GM21390 (cell line): ENCODE results near the gene OR6S1.
"Not testable (repeated sequence)": the region's sequence is repeated elsewhere in the genome, so short reads cannot be mapped to it uniquely, and the experiment has no call there.

ENCODE experiments used
- ATAC-seq: cut with Tn5 transposase; IDR thresholded peaks from one replicate; pipeline ENCODE4 v1.9.1; 2021; ENCODE audit not compliant: unreplicated experiment

The OR6S1 gene

DNA sequence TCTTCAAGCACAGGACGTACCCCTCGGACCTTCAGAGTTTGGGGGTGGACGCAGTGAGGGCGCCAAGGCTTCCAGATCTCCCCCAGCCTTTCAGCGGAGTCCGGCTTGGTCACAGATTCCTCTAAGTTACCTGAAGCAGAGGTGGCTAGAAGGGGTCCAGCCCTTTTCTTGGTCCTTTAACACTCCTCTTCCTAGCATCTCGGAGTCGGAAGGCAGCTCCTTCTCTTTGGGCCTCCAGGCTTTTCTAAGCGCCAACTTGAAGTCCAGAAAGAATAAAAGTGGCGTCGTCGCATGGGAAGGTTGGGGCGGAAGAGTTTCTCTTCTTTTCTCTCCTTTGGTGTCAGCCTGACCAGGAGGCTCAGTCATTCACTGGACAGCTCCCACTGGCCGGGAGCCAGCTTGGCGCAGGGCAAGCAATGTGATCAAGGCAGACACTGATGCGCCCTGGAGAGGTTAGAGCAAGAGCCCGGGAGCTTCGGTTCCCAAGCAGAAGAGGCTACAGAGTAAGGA lies 9.6 kb downstream of the OR6S1 start:
- ATAC-seq = no peak

DNA sequence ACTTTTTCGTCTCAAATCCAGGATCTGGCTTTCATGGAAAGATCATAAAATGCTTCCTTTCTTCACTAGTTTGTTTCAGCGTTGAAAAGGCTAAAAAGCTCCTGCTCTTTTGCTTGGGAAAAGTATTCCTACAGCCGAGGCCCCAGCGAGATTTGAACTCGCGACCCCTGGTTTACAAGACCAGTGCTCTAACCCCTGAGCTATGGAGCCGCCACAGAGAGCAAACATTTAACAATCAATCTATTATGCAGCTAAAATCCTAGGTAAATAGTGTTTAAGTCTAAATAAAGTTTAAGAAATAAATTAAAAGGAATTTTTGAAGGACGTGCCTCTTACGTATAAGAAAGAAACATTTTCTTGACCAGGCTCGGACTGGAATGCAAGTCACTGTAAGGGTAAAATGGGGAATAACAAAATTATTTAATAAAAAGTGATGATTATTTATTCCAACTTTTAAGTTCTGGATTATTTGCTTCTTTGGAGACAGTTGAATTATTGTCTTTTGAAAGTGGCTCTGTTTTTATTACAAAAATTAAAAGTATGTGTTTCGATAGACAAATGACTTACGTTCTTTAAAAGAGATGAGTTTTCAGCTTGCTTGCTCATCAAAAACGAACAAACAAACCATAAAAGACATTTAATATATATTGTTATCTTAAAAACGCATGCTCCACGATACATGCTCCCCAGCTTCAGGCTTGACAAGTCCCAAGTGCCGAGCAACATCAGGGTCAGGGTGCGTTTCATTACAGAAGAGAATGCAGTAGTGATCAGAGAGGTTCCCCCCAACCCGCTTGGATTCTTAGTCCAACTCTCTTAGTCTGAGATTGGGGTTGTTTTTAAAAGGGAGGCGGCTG lies 10.2 kb downstream of the OR6S1 start:
- ATAC-seq = no peak

DNA sequence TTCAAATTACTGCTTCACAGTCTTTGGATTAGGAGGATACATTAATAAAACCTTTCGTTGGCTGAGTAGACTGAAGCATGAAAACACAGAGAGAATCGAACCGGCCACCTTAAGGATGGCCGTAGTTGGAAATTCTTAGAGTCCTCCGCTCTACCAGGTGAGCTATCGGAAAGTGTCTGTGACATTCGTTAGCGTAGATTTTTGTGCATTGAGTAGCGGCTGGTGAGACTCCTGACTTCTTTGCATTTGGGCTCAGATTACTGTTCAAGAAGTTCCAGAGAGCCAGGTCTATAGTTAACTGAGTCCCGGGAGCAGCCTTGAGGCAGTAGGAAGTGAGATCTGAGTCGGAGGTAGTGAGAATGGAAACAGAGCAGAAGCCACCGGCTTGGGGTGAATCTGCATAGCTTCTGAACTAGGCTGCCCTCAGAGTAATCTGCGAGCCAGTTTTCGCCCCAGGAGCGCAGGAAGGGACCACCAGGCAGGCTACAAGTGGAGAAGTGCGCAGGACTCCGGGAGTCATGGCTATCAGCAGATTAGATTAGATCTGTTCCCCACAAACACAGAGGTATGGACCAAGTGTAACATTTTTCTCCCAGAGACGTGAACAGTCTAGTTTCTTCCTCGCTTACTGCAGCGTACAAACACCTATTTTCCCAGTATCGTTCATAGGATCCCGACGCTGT lies 11.0 kb downstream of the OR6S1 start:
- no peak for ATAC-seq

DNA sequence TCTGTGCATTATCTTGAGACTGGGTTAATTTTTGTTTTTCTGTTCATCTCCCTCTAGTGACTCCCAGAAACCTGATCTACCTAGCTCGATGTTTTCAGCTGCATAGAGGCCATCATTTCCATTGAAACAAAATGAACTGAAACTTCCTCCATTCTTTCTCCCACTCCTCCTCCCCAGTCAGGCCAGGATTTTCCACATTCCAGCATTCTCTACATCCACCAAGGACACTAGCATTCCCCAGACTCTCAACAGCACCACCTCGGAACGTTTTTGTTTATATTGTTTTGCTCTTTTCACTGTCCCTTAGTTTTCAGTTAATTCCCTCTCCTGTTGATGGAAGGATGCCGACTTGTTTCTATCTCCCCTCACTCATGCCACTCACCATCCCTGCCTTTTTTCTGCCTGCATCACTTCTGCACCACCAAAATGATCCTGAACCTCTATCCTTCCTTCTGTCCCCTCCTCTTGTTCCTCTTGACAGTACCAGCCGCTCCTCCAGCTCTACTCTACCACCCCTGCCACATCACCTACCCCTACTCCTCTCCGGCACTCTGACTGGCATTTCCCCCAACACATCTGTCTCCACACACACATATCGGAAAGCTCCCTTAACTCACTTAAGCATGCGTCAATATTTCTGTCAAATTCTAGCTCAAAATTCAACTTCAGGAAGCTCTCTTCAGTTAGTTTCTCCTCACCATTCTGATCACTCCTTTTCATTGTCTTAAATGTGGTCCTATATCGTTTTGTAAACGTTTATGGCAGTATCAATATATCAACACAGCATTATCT lies 13.2 kb downstream of the OR6S1 start:
- ATAC-seq = no peak

DNA sequence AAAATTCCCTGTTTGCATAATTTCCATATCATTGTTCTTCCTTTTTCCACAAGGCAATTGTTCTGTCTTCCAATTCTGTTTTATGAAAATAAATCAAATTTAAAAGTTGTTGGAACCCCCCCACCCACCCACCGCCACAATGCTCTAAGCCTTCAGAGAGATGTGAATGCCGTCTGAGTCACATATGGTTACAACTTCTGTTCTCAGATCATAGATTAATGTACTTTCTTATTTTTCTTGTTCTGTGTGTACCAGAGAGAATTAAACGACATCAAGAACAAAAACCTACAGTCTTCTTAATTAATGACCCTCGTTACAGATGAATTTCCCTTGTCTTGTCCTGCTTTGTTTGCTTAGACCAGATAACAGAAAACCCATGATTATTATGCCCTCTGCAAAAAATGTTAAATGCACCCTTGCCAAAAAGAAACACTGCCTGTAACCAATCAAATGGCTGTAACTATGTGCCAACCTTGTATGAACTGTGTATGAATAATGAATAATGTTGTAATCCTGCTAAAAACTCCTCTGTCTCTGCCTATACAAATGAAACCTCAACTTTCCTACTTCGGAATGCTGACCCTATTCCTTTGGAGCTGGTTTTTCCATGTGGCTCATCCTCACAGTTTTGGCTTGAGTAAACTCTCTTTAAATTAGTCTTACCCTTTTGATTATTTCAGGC lies 14.0 kb downstream of the OR6S1 start:
- no peak for ATAC-seq

DNA sequence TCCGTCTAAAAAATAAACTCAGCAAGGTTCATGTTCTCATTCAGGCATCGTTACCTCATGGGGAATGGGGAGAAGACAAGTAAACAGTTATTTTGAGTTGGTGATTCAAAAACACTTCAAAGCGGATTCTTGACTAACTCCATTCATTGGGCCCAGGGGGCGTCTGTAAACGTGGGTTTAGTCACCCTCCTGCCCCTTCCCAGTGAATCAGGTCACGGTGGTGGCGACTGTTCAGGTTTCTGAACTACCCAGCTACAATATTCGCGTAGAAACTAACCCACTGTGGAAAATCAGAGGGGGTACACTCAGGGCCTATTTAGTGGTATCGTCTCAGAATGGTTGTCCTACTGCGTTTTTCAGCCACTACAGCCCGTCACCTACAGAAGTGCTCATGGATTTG lies 15.2 kb downstream of the OR6S1 start:
- no peak for ATAC-seq

DNA sequence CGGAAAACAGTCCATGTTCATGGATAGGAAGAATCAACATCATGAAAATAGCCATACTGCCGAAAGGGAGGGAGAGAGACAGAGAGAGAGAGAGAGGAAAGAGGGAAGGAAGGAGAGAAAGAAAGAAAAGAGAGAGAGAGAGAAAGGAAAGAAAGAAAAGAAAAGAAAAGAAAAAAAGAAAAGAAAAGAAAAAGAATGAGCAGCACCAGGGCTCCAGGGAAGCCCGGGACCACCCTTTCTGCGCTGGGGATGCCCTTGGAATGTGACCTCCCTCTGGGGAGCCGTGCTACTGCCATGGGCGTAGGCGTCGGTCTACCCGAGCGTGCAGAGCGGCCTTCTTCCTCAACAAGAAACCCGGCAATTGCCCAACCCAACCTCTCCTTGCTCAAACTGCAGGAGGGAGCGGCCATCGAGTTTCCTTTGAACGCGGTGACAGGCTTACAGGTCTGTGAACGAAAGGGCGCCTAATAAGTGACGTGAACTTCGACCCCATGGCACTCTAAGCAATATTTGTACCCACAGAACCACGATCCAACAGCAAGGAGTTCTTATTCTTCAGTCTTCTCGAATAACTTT lies 16.9 kb downstream of the OR6S1 start:
- ATAC-seq = no peak

DNA sequence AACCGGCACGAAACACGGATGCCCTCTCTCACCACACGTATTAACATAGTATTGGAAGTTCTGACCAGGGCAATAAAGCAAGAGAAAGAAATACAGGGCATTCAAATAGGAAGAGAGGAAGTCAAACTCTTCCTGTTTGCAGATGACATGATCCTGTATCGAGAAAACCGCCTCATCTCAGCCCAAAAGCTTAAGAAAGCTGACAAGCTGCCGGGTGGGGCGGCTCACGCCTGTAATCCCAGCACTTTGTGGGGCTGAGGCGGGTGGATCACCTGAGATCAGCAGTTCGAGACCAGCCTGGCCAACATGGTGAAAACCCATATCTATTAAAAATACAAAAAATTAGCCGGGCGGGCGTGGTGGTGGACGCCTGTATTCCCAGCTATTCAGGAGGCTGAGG lies 17.7 kb downstream of the OR6S1 start:
- ATAC-seq = no peak

DNA sequence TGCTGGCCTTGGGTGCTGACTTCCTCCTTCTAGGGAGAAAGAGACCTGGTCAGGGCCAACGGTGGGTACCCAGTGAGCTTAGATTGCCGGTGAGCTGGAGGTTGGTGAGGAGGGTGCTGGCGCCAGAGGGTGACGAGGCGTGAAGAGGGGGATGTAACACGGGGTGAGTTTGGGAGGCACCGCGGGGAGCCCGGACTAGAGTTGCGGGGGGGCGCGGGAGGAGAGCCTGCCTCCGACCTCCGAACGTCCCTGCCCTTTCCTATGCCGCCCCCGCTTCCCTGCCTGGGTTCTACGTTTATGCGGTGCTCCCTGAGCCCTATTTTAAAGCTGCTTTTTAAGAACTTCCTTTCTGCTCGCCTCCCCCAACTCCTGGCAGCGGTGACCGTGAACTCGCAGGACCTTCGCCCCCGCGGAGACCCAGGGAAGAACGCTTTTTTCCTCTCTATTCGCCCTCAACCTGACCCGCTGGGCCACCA lies 18.6 kb downstream of the OR6S1 start:
- no peak for ATAC-seq

DNA sequence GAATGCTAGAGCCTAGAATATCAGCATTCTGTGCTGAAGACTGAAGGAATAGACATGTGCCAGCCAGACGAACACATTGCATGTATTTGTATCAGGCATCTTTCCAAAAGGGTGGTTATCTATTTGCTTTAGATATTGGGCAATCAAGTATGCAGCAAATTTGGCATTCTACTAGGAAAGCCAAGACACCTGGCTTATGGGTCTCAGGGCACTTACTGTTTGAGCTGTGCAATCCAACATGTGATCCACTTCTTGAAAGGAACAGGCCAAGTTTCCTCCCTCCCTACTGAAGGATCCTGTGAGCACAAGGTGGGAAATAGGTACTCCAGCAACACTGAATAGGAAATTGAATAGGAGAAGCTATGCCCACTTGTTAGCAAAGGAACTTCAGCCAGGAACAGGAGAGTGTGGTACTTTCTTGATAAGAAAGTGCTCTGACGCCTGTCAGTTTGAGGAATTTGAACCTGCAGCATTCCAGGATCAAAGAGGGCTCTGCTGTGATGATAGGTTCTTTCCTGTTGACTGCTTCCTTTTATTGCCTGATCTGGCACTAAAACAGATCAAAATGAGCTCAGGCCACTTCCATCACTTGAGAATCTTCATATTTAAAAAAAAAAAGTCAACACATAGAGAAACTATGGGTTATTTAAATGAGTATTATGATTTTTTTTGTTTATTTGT lies 20.6 kb downstream of the OR6S1 start:
- no peak for ATAC-seq

DNA sequence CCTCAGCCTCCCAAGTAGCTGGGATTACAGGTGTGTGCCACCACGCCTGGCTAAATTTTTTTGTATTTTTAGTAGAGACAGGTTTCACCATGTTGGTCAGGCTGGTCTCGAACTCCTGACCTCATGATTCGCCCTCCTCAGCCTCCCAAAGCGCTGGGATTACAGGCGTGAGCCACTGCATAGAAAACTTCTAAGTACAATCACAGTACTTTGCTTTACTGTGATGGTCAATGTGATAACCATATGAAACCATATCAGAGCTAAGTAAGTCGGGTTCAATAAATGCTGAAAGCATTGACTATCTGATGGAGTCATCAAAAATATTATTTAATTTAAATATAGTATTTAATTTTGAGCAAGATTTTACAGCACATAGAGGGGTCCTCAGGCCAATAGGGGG lies 21.8 kb downstream of the OR6S1 start:
- ATAC-seq = not testable (repeated sequence)

DNA sequence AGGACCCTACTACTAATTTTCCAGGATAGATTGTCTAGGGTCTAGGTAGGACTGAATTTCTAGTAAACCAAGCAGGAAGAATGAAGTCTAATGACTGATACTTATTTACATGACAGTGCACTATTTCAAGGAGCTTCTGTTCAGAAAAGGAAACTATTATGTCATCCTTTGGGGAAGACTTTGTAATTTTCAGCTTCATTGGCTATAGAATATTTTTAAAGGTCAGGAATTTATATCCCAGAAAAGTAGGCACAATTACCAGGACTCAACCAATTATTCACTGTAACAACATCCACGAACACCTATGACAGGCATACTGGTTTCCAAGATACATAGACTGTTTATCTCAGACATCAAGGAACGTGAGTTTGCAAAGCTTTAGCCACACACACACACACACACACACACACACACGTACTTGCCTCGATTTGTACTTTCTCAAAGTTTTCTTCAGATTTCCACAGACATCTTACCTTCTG lies 23.2 kb downstream of the OR6S1 start:
- ATAC-seq = no peak

DNA sequence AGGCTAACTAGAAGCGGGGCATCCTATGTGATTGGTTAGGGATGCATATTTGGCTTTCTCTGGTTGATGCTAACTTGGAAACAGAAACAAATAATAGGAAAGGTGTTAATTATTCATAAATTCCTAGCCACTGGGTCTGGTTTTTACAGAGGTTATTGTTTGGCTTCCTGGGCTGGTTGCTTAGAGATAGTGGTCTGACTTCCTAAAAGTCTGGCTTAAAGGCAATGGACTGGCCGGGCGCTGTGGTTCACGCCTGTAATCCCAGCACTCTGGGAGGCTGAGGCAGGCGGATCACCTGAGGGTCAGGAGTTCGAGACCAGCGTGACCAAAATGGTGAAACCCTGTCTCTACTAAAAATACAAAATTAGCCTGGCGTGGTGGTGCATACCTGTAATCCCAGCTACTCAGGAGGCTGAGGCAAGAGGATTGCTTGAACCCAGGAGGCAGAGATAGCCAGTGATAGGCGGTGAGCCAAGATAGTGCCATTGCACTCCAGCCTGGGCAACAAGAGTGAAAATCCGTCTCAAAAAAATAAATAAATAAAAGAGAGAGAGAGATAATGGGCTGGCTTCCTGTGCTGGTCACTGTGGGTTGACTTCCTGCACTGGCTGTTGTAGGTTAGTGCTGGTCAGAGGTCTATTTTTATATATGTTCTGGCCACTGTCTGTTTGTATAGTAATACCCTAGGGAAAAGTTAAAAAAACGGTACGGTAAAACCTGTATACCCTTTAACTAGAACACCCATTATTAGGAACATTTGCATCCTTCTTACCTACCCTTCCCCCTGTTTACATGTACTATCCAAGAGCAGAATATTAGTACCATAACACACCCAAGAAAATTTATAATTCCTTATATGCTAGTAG lies 24.1 kb downstream of the OR6S1 start:
- ATAC-seq = peak; percentile 21

DNA sequence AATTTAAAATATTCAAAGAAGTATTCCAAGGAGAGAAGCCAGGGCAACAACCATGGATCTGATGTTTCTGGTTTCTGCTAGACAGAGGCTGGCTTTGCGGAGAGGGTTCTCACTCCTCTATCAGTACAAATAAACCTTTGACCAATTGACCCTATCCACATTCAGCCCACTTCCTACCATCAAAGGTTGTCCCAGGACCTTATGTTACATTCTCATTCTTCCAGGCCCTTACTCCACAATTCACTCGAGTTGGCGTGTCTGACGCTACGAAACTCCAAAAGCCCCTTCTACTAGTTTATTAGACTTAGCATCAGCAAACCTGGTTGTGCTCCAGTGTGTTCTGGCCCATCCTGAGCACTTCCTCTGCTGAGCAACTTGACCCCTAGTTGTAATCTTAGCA lies 25.5 kb downstream of the OR6S1 start:
- ATAC-seq = no peak

DNA sequence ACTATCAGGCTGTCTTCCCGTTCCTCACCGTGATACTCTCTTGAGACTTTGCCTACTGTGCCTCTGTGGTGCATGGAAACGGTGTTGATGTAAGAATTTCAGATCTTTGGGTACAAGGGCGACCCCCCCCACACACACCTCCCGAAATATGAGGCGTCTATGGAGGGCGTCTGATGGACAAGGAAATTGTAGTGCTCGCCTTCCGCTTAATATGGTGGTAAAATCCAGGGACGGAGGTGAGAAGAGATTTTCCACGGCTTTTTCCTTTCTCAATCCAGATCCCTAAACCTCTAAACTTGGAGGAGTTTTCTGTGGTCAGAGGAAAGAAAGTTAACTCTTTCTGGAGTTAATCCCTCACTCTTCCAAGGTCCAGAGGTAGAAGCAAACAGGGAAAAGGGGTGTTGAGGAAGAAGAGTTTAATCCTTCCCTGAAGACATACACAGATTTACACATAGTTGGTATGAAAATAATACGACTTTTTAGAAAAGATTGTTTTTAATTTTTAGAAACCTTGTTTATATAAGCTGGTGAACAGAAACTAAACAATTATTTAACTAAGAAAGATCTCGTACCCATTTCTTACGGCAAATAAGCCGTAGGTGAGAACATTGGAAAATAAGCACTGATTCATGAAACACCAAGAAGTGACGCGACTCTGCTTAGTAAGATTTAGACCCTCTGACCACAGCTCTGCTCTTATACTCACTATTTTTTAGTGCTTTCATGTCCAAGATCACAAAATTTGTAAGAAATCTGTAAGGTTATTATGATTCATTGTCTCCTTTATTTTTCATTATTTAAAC lies 27.3 kb downstream of the OR6S1 start:
- ATAC-seq = no peak

DNA sequence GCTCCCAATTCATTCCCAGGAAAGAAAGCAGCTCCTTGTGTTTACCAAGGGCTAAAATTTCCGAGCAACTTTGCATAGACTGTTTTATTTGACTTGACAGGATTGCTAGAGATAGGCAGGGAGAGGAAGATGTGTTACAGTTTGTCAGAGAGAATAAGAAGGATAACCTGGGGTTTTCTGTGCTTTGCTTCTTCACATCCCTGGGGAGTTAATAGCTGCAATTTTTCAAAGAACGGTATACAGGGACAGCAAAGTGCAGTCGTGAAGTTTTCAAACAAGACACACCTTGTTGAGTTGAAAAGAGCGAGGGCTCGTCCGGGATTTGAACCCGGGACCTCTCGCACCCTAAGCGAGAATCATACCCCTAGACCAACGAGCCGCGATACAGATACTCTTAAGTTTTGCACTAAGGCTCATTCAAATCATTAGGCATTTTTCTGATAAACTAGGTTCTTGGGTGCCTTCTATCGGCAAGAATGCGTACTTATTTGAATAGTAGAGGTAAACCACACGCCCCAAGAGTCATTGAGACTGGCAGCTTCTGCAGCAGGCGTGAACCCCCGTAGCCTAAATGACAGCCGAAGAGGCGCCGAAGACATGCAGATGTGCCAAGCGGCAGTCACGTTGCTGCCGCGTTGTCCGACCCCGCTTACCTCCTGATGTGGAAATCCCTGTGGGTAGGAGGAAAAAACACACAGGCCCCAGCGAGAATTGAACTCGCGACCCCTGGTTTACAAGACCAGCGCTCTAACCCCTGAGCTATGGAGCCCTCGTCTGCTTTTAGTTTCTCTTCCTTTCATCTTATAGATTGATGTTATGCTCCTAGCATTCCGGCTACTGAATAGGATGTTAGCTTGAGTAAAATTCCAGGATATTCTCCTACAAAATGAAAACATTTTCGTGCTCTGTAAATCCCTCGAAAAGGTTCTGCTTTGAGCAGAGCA lies 28.1 kb downstream of the OR6S1 start:
- ATAC-seq = peak; percentile 65

DNA sequence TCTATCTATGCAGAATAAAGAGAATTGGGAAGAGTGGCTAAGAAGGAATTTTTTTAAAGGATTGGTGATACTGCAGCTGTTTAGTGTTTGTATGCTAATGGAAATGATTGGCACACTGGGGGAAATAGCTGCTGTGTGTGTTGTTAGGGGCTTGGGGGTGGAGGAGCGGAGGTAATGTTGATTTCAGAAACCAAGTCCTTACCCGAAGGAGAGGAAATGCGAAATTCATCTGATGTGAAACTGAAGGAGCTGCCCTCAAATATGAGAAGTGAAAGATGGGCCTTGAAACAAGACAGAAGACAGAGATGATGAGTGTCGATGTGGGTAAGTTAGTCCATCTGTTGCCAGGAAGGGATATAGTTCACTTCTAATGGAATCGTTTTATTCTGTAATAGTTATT lies 29.1 kb downstream of the OR6S1 start:
- ATAC-seq = peak; percentile 18
